ENCODE results near the gene COA1. TPM values are rescaled to one million over a fixed set of nuclear protein-coding genes. Genes with fewer than 3 reads are reported as not detected.

Gene COA1
- total and polyA plus RNA-seq, 9 of the 15 experiments (the other 6 are each of a cell fraction or from before 2014, with no cell fraction given) = 98.9 to 463 (median 181) TPM

DNA sequence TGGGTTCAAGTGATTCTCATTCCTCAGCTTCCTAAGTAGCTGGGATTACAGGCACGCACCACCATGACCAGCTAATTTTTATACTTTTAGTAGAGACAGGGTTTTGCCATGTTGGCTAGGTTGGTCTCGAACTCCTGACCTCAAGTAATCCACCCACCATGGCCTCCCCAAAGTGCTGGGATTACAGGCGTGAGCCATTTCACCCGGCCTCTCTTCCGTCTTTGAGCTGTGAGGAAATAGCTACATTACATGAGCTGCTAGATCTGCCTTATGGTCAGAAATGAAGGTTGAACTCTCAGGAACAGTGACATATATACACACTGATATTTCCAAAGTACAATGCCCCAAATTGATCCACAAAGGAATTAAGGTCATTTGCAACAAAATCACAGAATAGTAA lies 31.5 kb upstream of the COA1 start:
- Histone ChIP-seq H3K27ac (ENCODE audit: extremely low read depth, low read depth, low read length) (no peak overlapping the region), H4K20me1 (replicated peaks; ENCODE audit: control insufficient read depth, insufficient read depth, low read length) (0 out of 2 replicates have a peak, but pooled peaks cover 3% of the 10 kb centered on the region), H2AFZ (ENCODE audit: low read depth, low read length) (no peak overlapping the region), H3K79me2 (ENCODE audit: control insufficient read depth, insufficient read depth, low read length) (peaks cover 61% of the 10 kb centered on the region), H3K4me1 (replicated peaks in 1 of 2; ENCODE audit: control insufficient read depth in 2 of 2, insufficient read depth in 2 of 2, low read length in 2 of 2) (peaks cover 39 to 61% of the 10 kb centered on the region in 2 experiments), H3K9me1 (ENCODE audit: control insufficient read depth, insufficient read depth, low read length) (no peaks in the 10 kb centered on the region), H3K4me3 (no peak overlapping the region), H3K27me3 (ENCODE audit: control insufficient read depth in 2 of 2, insufficient read depth in 2 of 2, low read length in 2 of 2) (no peaks in the 10 kb centered on the region), H3K9ac (ENCODE audit: insufficient read depth in 1 of 2, low read depth in 2 of 2, low read length in 2 of 2) (no peak overlapping the region), H3K4me2 (ENCODE audit: insufficient read depth, low read length) (no peak overlapping the region), H3K36me3 (ENCODE audit: control insufficient read depth, insufficient read depth, low read length) (no peaks in the 10 kb centered on the region; the same call in 2 of the 3 replicates), H3K9me3 (replicated peaks; ENCODE audit: control insufficient read depth, insufficient read depth, low read depth, low read length) (no peaks in the 10 kb centered on the region)
- ATAC-seq (no peak), FAIRE-seq (no peak), DNase-seq (ENCODE audit: extremely low read depth in 1 of 4, low spot score in 3 of 4) (no peak)
- in situ Hi-C loops (cut with MboI) = no loop called here
- ChIA-PET POLR2A (interaction anchor here (1.4 to 5.5 kb wide), 3 partner anchors 7 to 30 kb away, joined by 3 to 32 read pairs (median 13); partner anchors contain the start of gene COA1), CTCF (ENCODE audit: low intra/inter-chr PET ratio) (no interaction called here)
- peak in 1 of 3 experiments; percentile 14 for TF ChIP-seq YY1 (IDR thresholded peaks at IDR 0.05; ENCODE audit: borderline replicate concordance in 1 of 3, control insufficient read depth in 1 of 3, extremely low read depth in 1 of 3, insufficient read depth in 3 of 3, insufficient read length in 1 of 3, insufficient replicate concordance in 2 of 3, low read depth in 1 of 3, low read length in 2 of 3)
- TF ChIP-seq, protein P1, sequence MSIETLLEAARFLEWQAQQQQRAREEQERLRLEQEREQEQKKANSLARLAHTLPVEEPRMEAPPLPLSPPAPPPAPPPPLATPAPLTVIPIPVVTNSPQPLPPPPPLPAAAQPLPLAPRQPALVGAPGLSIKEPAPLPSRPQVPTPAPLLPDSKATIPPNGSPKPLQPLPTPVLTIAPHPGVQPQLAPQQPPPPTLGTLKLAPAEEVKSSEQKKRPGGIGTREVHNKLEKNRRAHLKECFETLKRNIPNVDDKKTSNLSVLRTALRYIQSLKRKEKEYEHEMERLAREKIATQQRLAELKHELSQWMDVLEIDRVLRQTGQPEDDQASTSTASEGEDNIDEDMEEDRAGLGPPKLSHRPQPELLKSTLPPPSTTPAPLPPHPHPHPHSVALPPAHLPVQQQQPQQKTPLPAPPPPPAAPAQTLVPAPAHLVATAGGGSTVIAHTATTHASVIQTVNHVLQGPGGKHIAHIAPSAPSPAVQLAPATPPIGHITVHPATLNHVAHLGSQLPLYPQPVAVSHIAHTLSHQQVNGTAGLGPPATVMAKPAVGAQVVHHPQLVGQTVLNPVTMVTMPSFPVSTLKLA (conservative IDR thresholded peaks at IDR 0.05) = no peak
- BruUV-seq (replicated peaks) = no TSS peak
- intact Hi-C loops (cut with micrococcal nuclease) = loop anchor here (5.0 kb wide), 1 partner anchor 36 kb away; no protein-coding TSS in a partner anchor
- 98% methylated on average over 4 of the region's 5 CpGs for WGBS (ENCODE audit: insufficient coverage, low coverage, missing lambda C conversion rate)
